ENCODE data around the gene CNTNAP2.

The CNTNAP2 gene

GRCh38 chr7:146713934-146714333 is 597.3 kb downstream of the CNTNAP2 start:
- H3K4me2 ChIP-seq (ENCODE audit: insufficient read depth, low read length) = no peak overlapping the region
- no peak for TF ChIP-seq CTCF (IDR thresholded peaks at IDR 0.05; ENCODE audit: borderline replicate concordance, extremely low read depth, low read length, poor library complexity, severe bottlenecking)
- no peak for TF ChIP-seq EZH2 (IDR thresholded peaks at IDR 0.05; ENCODE audit: borderline replicate concordance, low read depth, low read length, severe bottlenecking)
- no peaks in the 10 kb centered on the region for H3K27me3 ChIP-seq (ENCODE audit: insufficient read depth, low read length, poor library complexity)
- no peak for ATAC-seq (ENCODE audit: insufficient read depth, low read depth)
- no peak overlapping the region for H3K9ac ChIP-seq (ENCODE audit: low read depth, low read length)
- H2AFZ ChIP-seq (ENCODE audit: low read depth, low read length) = no peak overlapping the region
- H3K27ac ChIP-seq (ENCODE audit: low read length) = no peak overlapping the region
- H4K20me1 ChIP-seq (ENCODE audit: insufficient read depth, low read length) = no peaks in the 10 kb centered on the region
- no peaks in the 10 kb centered on the region for H3K36me3 ChIP-seq (ENCODE audit: insufficient read depth, low read length)
- H3K79me2 ChIP-seq (ENCODE audit: insufficient read depth, low read length) = no peaks in the 10 kb centered on the region
- H3K4me1 ChIP-seq (ENCODE audit: insufficient read depth, low read length) = no peaks in the 10 kb centered on the region
- H3K9me3 ChIP-seq (ENCODE audit: insufficient read depth, low read length, severe bottlenecking) = no peaks in the 10 kb centered on the region
- H3K4me3 ChIP-seq (ENCODE audit: low read depth in 1 of 2, low read length in 2 of 2) = no peak overlapping the region
- no peak for DNase-seq

GRCh38 chr7:146720195-146720594 is 603.6 kb downstream of the CNTNAP2 start:
- H3K79me2 ChIP-seq (ENCODE audit: insufficient read depth, low read length) = no peaks in the 10 kb centered on the region
- TF ChIP-seq EZH2 (IDR thresholded peaks at IDR 0.05; ENCODE audit: borderline replicate concordance, low read depth, low read length, severe bottlenecking) (no peak), CTCF (IDR thresholded peaks at IDR 0.05; ENCODE audit: borderline replicate concordance, extremely low read depth, low read length, poor library complexity, severe bottlenecking) (no peak)
- ATAC-seq (ENCODE audit: insufficient read depth, low read depth) = no peak

GRCh38 chr7:146722986-146723385 is 606.4 kb downstream of the CNTNAP2 start:
- H3K27me3 ChIP-seq (ENCODE audit: insufficient read depth, low read length, poor library complexity) = no peaks in the 10 kb centered on the region
- no peaks in the 10 kb centered on the region for H3K9me3 ChIP-seq (ENCODE audit: insufficient read depth, low read length, severe bottlenecking)
- ATAC-seq (ENCODE audit: insufficient read depth, low read depth) (no peak), DNase-seq (no peak)
- H3K9ac ChIP-seq (ENCODE audit: low read depth, low read length) = no peak overlapping the region
- TF ChIP-seq CTCF (IDR thresholded peaks at IDR 0.05; ENCODE audit: borderline replicate concordance, extremely low read depth, low read length, poor library complexity, severe bottlenecking) (no peak), EZH2 (IDR thresholded peaks at IDR 0.05; ENCODE audit: borderline replicate concordance, low read depth, low read length, severe bottlenecking) (no peak)
- H4K20me1 ChIP-seq (ENCODE audit: insufficient read depth, low read length) = no peaks in the 10 kb centered on the region
- no peak overlapping the region for H3K4me3 ChIP-seq (ENCODE audit: low read depth in 1 of 2, low read length in 2 of 2)
- H3K27ac ChIP-seq (ENCODE audit: low read length) = no peak overlapping the region
- no peak overlapping the region for H3K4me2 ChIP-seq (ENCODE audit: insufficient read depth, low read length)
- no peak overlapping the region for H2AFZ ChIP-seq (ENCODE audit: low read depth, low read length)
- H3K36me3 ChIP-seq (ENCODE audit: insufficient read depth, low read length) = no peaks in the 10 kb centered on the region
- H3K4me1 ChIP-seq (ENCODE audit: insufficient read depth, low read length) = no peaks in the 10 kb centered on the region
- no peaks in the 10 kb centered on the region for H3K79me2 ChIP-seq (ENCODE audit: insufficient read depth, low read length)

More at GRCh38 chr7:146720195-146720594, 603.6 kb downstream of the CNTNAP2 start:
- no peaks in the 10 kb centered on the region for H3K36me3 ChIP-seq (ENCODE audit: insufficient read depth, low read length)
- DNase-seq = no peak
- no peak overlapping the region for H2AFZ ChIP-seq (ENCODE audit: low read depth, low read length)
- no peaks in the 10 kb centered on the region for H4K20me1 ChIP-seq (ENCODE audit: insufficient read depth, low read length)
- H3K9me3 ChIP-seq (ENCODE audit: insufficient read depth, low read length, severe bottlenecking) = no peaks in the 10 kb centered on the region
- H3K27ac ChIP-seq (ENCODE audit: low read length) = no peak overlapping the region
- H3K4me3 ChIP-seq (ENCODE audit: low read depth in 1 of 2, low read length in 2 of 2) = no peak overlapping the region
- no peak overlapping the region for H3K4me2 ChIP-seq (ENCODE audit: insufficient read depth, low read length)
- no peaks in the 10 kb centered on the region for H3K4me1 ChIP-seq (ENCODE audit: insufficient read depth, low read length)
- H3K27me3 ChIP-seq (ENCODE audit: insufficient read depth, low read length, poor library complexity) = no peaks in the 10 kb centered on the region
- H3K9ac ChIP-seq (ENCODE audit: low read depth, low read length) = no peak overlapping the region

- no peaks in the 10 kb centered on the region for H3K27me3 ChIP-seq (ENCODE audit: insufficient read depth, low read length, poor library complexity)
- TF ChIP-seq EZH2 (IDR thresholded peaks at IDR 0.05; ENCODE audit: borderline replicate concordance, low read depth, low read length, severe bottlenecking) (no peak), CTCF (IDR thresholded peaks at IDR 0.05; ENCODE audit: borderline replicate concordance, extremely low read depth, low read length, poor library complexity, severe bottlenecking) (no peak)
- H3K27ac ChIP-seq (ENCODE audit: low read length) = no peak overlapping the region
- DNase-seq = no peak
- ATAC-seq (ENCODE audit: insufficient read depth, low read depth) = no peak
- H3K4me3 ChIP-seq (ENCODE audit: low read depth in 1 of 2, low read length in 2 of 2) = no peak overlapping the region
- H3K36me3 ChIP-seq (ENCODE audit: insufficient read depth, low read length) = no peaks in the 10 kb centered on the region
- H3K9ac ChIP-seq (ENCODE audit: low read depth, low read length) = no peak overlapping the region
- H3K4me1 ChIP-seq (ENCODE audit: insufficient read depth, low read length) = no peaks in the 10 kb centered on the region
- H2AFZ ChIP-seq (ENCODE audit: low read depth, low read length) = no peak overlapping the region
- H3K79me2 ChIP-seq (ENCODE audit: insufficient read depth, low read length) = no peaks in the 10 kb centered on the region
- no peaks in the 10 kb centered on the region for H4K20me1 ChIP-seq (ENCODE audit: insufficient read depth, low read length)
- H3K9me3 ChIP-seq (ENCODE audit: insufficient read depth, low read length, severe bottlenecking) = no peaks in the 10 kb centered on the region
- H3K4me2 ChIP-seq (ENCODE audit: insufficient read depth, low read length) = no peak overlapping the region
Observed at GRCh38 chr7:146725520-146725919, 608.9 kb downstream of the CNTNAP2 start.
